ENCODE results near the gene FGF4.

GRCh38 chr11:69797156-69797555 lies 22.0 kb upstream of the FGF4 start:
- TF ChIP-seq POLR2AphosphoS5 (IDR thresholded peaks at IDR 0.05; ENCODE audit: borderline replicate concordance, low read depth, low read length) (no peak), EZH2 (IDR thresholded peaks at IDR 0.05) (no peak), FOXP2 (optimal IDR thresholded peaks at IDR 0.05; ENCODE audit: control extremely low read depth, extremely low read length, insufficient read depth) (no peak)
